GM12878 (cell line): Measurements from ENCODE around the gene C5orf46. TPM values are rescaled to one million over a fixed set of nuclear protein-coding genes. Genes with fewer than 3 reads are reported as not detected.

Experiments used
- ATAC-seq: fragments of 200-7000 bp; cut with Tn5 transposase; 3 replicates; pipeline ENCODE4 v1.9.1; 2020; ENCODE audit warnings: mild to moderate bottlenecking, moderate library complexity
- BruUV-seq: library from RNA; stranded (reverse); fragments of 400-500 nt; replicated peaks from 2 replicates; lab custom pipeline; 2021; lab: Mats Ljungman, UMichigan
- CTCF ChIA-PET: fragments of 300-600 bp; sonication (Branson Sonifier 250); formaldehyde crosslinking; extraction: SDS; loops from one replicate; lab custom pipeline; 2021; ENCODE audit warnings: inconsistent platforms; lab: Yijun Ruan, JAX
- POLR2A ChIA-PET: fragments of 350-600 bp; formaldehyde crosslinking; extraction: SDS; loops from one replicate; lab custom pipeline; 2021; ENCODE audit warnings: inconsistent platforms; lab: Charles Lee
- RAD21 ChIA-PET: fragments of 300-600 bp; sonication (Branson Sonifier 250); formaldehyde crosslinking; loops from one replicate; lab custom pipeline; 2023; ENCODE audit warnings: antibody characterized with exemption; ENCODE audit not compliant: unreplicated experiment; lab: Charles Lee
- SMC1A ChIA-PET: fragments of 300-600 bp; sonication (Branson Sonifier 250); formaldehyde crosslinking; loops from one replicate; lab custom pipeline; 2023; ENCODE audit not compliant: unreplicated experiment, uncharacterized antibody; lab: Charles Lee
- DNase-seq: peaks from one replicate; pipeline ENCODE4 v3.0.0-alpha.2; 2011; ENCODE audit warnings: low read depth, low spot score
- FAIRE-seq: peaks from 3 replicates; lab custom pipeline; 2011; peaks lifted over from hg19 to GRCh38; lab: Jason Lieb, UNC
- H2AFZ ChIP-seq: 2 replicates; pipeline ENCODE4 v1.6.0; 2011; ENCODE audit warnings: low read depth, low read length, control low read depth; ENCODE audit not compliant: control insufficient read depth
- H3K27ac ChIP-seq: 2 replicates; pipeline ENCODE4 v1.5.1; 2011; ENCODE audit warnings: control low read depth; ENCODE audit not compliant: control insufficient read depth, insufficient read depth
- H3K27me3 ChIP-seq, 2 experiments: replicated peaks in 1 of 2; 2 replicates each; pipeline versions ENCODE4 v1.6.0 to v1.6.1; 2011; ENCODE audit warnings: low read length in 1 of 2; ENCODE audit not compliant: control insufficient read depth in 2 of 2, insufficient read depth in 2 of 2
- H3K36me3 ChIP-seq, 2 experiments: 2 replicates each; pipeline ENCODE4 v1.5.1; 2011; ENCODE audit warnings: low read length in 1 of 2; ENCODE audit not compliant: control insufficient read depth in 2 of 2, insufficient read depth in 2 of 2
- H3K4me1 ChIP-seq: 2 replicates; pipeline ENCODE4 v1.6.1; 2011; ENCODE audit warnings: mild to moderate bottlenecking, low read length, moderate library complexity, mixed read lengths; ENCODE audit not compliant: control insufficient read depth, insufficient read depth
- H3K4me2 ChIP-seq: 2 replicates; pipeline ENCODE4 v1.6.0; 2011; ENCODE audit warnings: control low read depth; ENCODE audit not compliant: control insufficient read depth, insufficient read depth
- H3K4me3 ChIP-seq: fragments of 200-600 bp; sonication (generic); 2 replicates; pipeline ENCODE4 v1.5.1; 2016
- H3K79me2 ChIP-seq: 2 replicates; pipeline ENCODE4 v1.6.0; 2011; ENCODE audit warnings: low read length; ENCODE audit not compliant: control insufficient read depth, insufficient read depth
- H3K9ac ChIP-seq: 2 replicates; pipeline ENCODE4 v1.8.0; 2011; ENCODE audit warnings: low read length, control low read depth, mixed read lengths; ENCODE audit not compliant: control insufficient read depth, insufficient read depth
- H3K9me3 ChIP-seq: replicated peaks from 3 replicates; pipeline ENCODE4 v1.5.1; 2011; ENCODE audit warnings: mild to moderate bottlenecking, low read length; ENCODE audit not compliant: control insufficient read depth, insufficient read depth
- H4K20me1 ChIP-seq: 2 replicates; pipeline ENCODE4 v1.6.0; 2011; ENCODE audit not compliant: control insufficient read depth, insufficient read depth
- HDGF ChIP-seq: fragments of 450-650 bp; IDR thresholded peaks from 2 replicates; pipeline ENCODE4 v1.6.1; 2016; ENCODE audit warnings: antibody characterized with exemption
- MTA2 ChIP-seq: fragments of 450-650 bp; IDR thresholded peaks from 2 replicates; pipeline ENCODE4 v1.6.1; 2016; ENCODE audit warnings: low read depth, mild to moderate bottlenecking, moderate library complexity
- SPI1 ChIP-seq: IDR thresholded peaks from 2 replicates; pipeline ENCODE4 v1.6.1; 2011; ENCODE audit warnings: low read depth, mild to moderate bottlenecking, low read length, moderate library complexity, borderline replicate concordance; ENCODE audit not compliant: insufficient read depth
- SREBF2 ChIP-seq: IDR thresholded peaks from 2 replicates; pipeline ENCODE4 v1.6.1; 2012; ENCODE audit warnings: mild to moderate bottlenecking, low read length
- TCF3 ChIP-seq: IDR thresholded peaks from 2 replicates; pipeline ENCODE4 v1.6.1; 2012; ENCODE audit warnings: low read depth, mild to moderate bottlenecking, low read length, borderline replicate concordance; ENCODE audit not compliant: insufficient read depth
- ZBTB33 ChIP-seq: fragments of 450-650 bp; IDR thresholded peaks from 2 replicates; pipeline ENCODE4 v1.6.1; 2017; ENCODE audit warnings: mild to moderate bottlenecking
- ZNF274 ChIP-seq: IDR thresholded peaks from one replicate; pipeline ENCODE4 v1.8.0; 2011; ENCODE audit not compliant: insufficient read length, insufficient read depth
- WGBS: methylation state at CpG from one replicate; pipeline ENCODE4 v1.1.6; 2016; ENCODE audit warnings: low lambda C conversion rate; ENCODE audit not compliant: insufficient replicate concordance, insufficient coverage; ENCODE audit errors: missing lambda C conversion rate; 5-methylcytosine and 5-hydroxymethylcytosine counted together
- in situ Hi-C: fragments of 300-500 bp; cut with MboI; formaldehyde crosslinking; loops from 9 replicates; pipeline ENCODE4 v1.14.3; 2018; ENCODE audit warnings: mixed read lengths
- intact Hi-C: fragments of 100-400 bp; cut with micrococcal nuclease; formaldehyde crosslinking; loops from one replicate; pipeline ENCODE4 v1.14.2; 2022; ENCODE audit not compliant: unreplicated experiment
- polyA plus RNA-seq, 11 experiments: library from polyadenylated mRNA; depleted of rRNA in 4 of 11; unstranded in 6 of 11; stranded (reverse) in 5 of 11; fragments of >200 nt; fragmentation: Nextera tagmentation in 4 of 11; fragmentation: Illumina TruSeq in 1 of 11; extraction: Ambion mirVana in 4 of 11; extraction: Trizol in 1 of 11; gene quantifications; 1 replicate in 1 of 11; 2 replicates in 10 of 11; pipeline versions ENCODE4 v1.2.1 to v1.2.3, GENCODE V29; 2011 to 2016; ENCODE audit warnings: inconsistent platforms in 2 of 11, missing spikeins in 2 of 11, low read depth in 1 of 11
- total RNA-seq, 4 experiments: library from RNA; depleted of rRNA in 3 of 4; stranded (reverse); fragments of >200 nt in 3 of 4; fragmentation: Illumina TruSeq in 1 of 4; extraction: Trizol in 1 of 4; gene quantifications; 2 replicates each; pipeline versions ENCODE4 v1.2.1 to v1.2.3, GENCODE V29; 2013 to 2021
- TF ChIP-seq, protein P1 (sequence below): fragments of 450-650 bp; IDR thresholded peaks from 2 replicates; pipeline ENCODE4 v1.6.1; 2016; ENCODE audit warnings: mild to moderate bottlenecking

The C5orf46 gene
- total and polyA plus RNA-seq, 10 of the 15 experiments (the other 5 are each of a cell fraction or from before 2014, with no cell fraction given), result not detected

GRCh38 chr5:147869112-147869511, 37.2 kb downstream of the C5orf46 start:
- ChIA-PET SMC1A (no interaction called here), CTCF (no interaction called here), POLR2A (no interaction called here), RAD21 (interaction anchor here (0.7 kb wide), 1 partner anchor 760 kb away, joined by 4 read pairs; no protein-coding TSS in a partner anchor)
- no peak overlapping the region for H3K4me2 ChIP-seq
- FAIRE-seq, result no peak
- ATAC-seq, result no peak
- H3K9me3 ChIP-seq, result no peaks in the 10 kb centered on the region
- no TSS peak for BruUV-seq
- H3K27ac ChIP-seq, result no peak overlapping the region
- H3K9ac ChIP-seq, result no peak overlapping the region
- no peaks in the 10 kb centered on the region for H3K79me2 ChIP-seq
- in situ Hi-C loops (no loop called here), intact Hi-C loops (no loop called here)
- no peaks in the 10 kb centered on the region for H3K36me3 ChIP-seq
- H3K27me3 ChIP-seq, result no peaks in the 10 kb centered on the region
- H2AFZ ChIP-seq, result no peak overlapping the region
- TF ChIP-seq, protein P1, sequence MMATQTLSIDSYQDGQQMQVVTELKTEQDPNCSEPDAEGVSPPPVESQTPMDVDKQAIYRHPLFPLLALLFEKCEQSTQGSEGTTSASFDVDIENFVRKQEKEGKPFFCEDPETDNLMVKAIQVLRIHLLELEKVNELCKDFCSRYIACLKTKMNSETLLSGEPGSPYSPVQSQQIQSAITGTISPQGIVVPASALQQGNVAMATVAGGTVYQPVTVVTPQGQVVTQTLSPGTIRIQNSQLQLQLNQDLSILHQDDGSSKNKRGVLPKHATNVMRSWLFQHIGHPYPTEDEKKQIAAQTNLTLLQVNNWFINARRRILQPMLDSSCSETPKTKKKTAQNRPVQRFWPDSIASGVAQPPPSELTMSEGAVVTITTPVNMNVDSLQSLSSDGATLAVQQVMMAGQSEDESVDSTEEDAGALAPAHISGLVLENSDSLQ, result no peak
- TF ChIP-seq HDGF, result no peak
- TF ChIP-seq ZBTB33, result no peak
- no peak for TF ChIP-seq TCF3
- TF ChIP-seq ZNF274, result no peak
- no peak for TF ChIP-seq SREBF2
- no peak for TF ChIP-seq SPI1
- TF ChIP-seq MTA2, result no peak
- no peak overlapping the region for H3K4me3 ChIP-seq
- WGBS, result 14% methylated on average over 4 of the region's 4 CpGs
- no peak for DNase-seq
- H3K4me1 ChIP-seq, result no peaks in the 10 kb centered on the region
- H4K20me1 ChIP-seq, result no peaks in the 10 kb centered on the region
